ENCODE data around the gene COL23A1. TPM values are rescaled to one million over a fixed set of nuclear protein-coding genes. Genes with fewer than 3 reads are reported as not detected.

Gene COL23A1
- polyA plus RNA-seq, 3 donors: 0.11 to 0.21 TPM; not detected in 1

GRCh38 chr5:178429491-178430185 lies 160.6 kb downstream of the COL23A1 start:
- Mint-ChIP-seq H3K27me3 (ENCODE audit: low read depth in 3 of 3) (peaks cover 0 to 2% (median 0%) of the 10 kb centered on the region in 3 donors), H3K4me3 (no peak overlapping the region), H3K27ac (peak overlapping the region in 1 of 7 donors; percentile 14), H3K36me3 (no peaks in the 10 kb centered on the region), H3K9me3 (peaks cover 0 to 9% (median 6%) of the 10 kb centered on the region in 7 donors), H3K4me1 (peaks cover 7% of the 10 kb centered on the region)
- Histone ChIP-seq H3K4me2 (replicated peaks; ENCODE audit: extremely low read depth, low read length, poor library complexity, severe bottlenecking) (no peak overlapping the region), H3K27ac (ENCODE audit: low read depth in 1 of 2, low read length in 2 of 2) (no peak overlapping the region), H2AFZ (ENCODE audit: insufficient read depth, low read depth, low read length, poor library complexity, severe bottlenecking) (no peak overlapping the region), H3K9me3 (replicated peaks in 1 of 2; ENCODE audit: control insufficient read depth in 1 of 2, insufficient read depth in 1 of 2, low read length in 2 of 2) (peaks cover 0 to 4% of the 10 kb centered on the region in 2 donors), H3K36me3 (replicated peaks in 1 of 2; ENCODE audit: control insufficient read depth in 1 of 2, insufficient read depth in 2 of 2, low read length in 2 of 2) (no peaks in the 10 kb centered on the region), H3K9ac (ENCODE audit: insufficient read depth, low read length, poor library complexity, severe bottlenecking) (no peak overlapping the region), H3K79me2 (ENCODE audit: insufficient read depth, low read length) (no peaks in the 10 kb centered on the region), H3K4me1 (ENCODE audit: control insufficient read depth in 1 of 2, insufficient read depth in 2 of 2, low read length in 2 of 2) (peaks cover 0 to 2% of the 10 kb centered on the region in 2 donors), H3K27me3 (ENCODE audit: control insufficient read depth in 2 of 2, insufficient read depth in 2 of 2, low read length in 2 of 2) (no peaks in the 10 kb centered on the region), H3K4me3 (replicated peaks in 1 of 3; ENCODE audit: low read depth in 2 of 3, low read length in 3 of 3) (no peak overlapping the region), H4K20me1 (ENCODE audit: insufficient read depth, low read length) (no peaks in the 10 kb centered on the region)
- intact Hi-C loops (cut with micrococcal nuclease): no loop called here
- WGBS (ENCODE audit: insufficient coverage): 89% methylated on average over 7 of the region's 11 CpGs
- TF ChIP-seq CTCF (IDR thresholded peaks at IDR 0.05): no peak
- DNase-seq: no peak

GRCh38 chr5:178429156-178429468 lies 161.1 kb downstream of the COL23A1 start:
- H3K79me2 ChIP-seq (ENCODE audit: insufficient read depth, low read length): no peaks in the 10 kb centered on the region
- H3K4me1 ChIP-seq (ENCODE audit: control insufficient read depth in 1 of 2, insufficient read depth in 2 of 2, low read length in 2 of 2): peaks cover 0 to 2% of the 10 kb centered on the region in 2 donors
- H4K20me1 ChIP-seq (ENCODE audit: insufficient read depth, low read length): no peaks in the 10 kb centered on the region
- peaks cover 7% of the 10 kb centered on the region for H3K4me1 Mint-ChIP-seq
- H3K9ac ChIP-seq (ENCODE audit: insufficient read depth, low read length, poor library complexity, severe bottlenecking): no peak overlapping the region
- peaks cover 0 to 2% (median 0%) of the 10 kb centered on the region in 3 donors for H3K27me3 Mint-ChIP-seq (ENCODE audit: low read depth in 3 of 3)
- no peak overlapping the region for H3K4me3 ChIP-seq (replicated peaks in 1 of 3; ENCODE audit: low read depth in 2 of 3, low read length in 3 of 3)
- peaks cover 0 to 4% of the 10 kb centered on the region in 2 donors for H3K9me3 ChIP-seq (replicated peaks in 1 of 2; ENCODE audit: control insufficient read depth in 1 of 2, insufficient read depth in 1 of 2, low read length in 2 of 2)
- no peaks in the 10 kb centered on the region for H3K36me3 Mint-ChIP-seq
- H3K27ac ChIP-seq (ENCODE audit: low read depth in 1 of 2, low read length in 2 of 2): no peak overlapping the region
- H3K27me3 ChIP-seq (ENCODE audit: control insufficient read depth in 2 of 2, insufficient read depth in 2 of 2, low read length in 2 of 2): no peaks in the 10 kb centered on the region
- peak overlapping the region in 1 of 7 donors; percentile 14 for H3K27ac Mint-ChIP-seq
- H2AFZ ChIP-seq (ENCODE audit: insufficient read depth, low read depth, low read length, poor library complexity, severe bottlenecking): no peak overlapping the region
- H3K4me2 ChIP-seq (replicated peaks; ENCODE audit: extremely low read depth, low read length, poor library complexity, severe bottlenecking): no peak overlapping the region
- TF ChIP-seq CTCF (IDR thresholded peaks at IDR 0.05): no peak
- 91% methylated on average over 3 of the region's 10 CpGs for WGBS (ENCODE audit: insufficient coverage)
- H3K9me3 Mint-ChIP-seq: peaks cover 0 to 9% (median 6%) of the 10 kb centered on the region in 7 donors
- H3K36me3 ChIP-seq (replicated peaks in 1 of 2; ENCODE audit: control insufficient read depth in 1 of 2, insufficient read depth in 2 of 2, low read length in 2 of 2): no peaks in the 10 kb centered on the region
- DNase-seq: no peak
- intact Hi-C loops (cut with micrococcal nuclease): no loop called here
- H3K4me3 Mint-ChIP-seq: no peak overlapping the region
